Forelimb muscle (tissue), 1 donor: ENCODE data around the gene HAPSTR1. TPM values are rescaled to one million over a fixed set of nuclear protein-coding genes. Genes with fewer than 3 reads are reported as not detected.
"Not testable (repeated sequence)": the region's sequence is repeated elsewhere in the genome, so short reads cannot be mapped to it uniquely, and the experiment has no call there.

Experiments used
- DNase-seq: peaks from one replicate; pipeline ENCODE4 v3.0.0-alpha.2; 2013; ENCODE audit warnings: low read depth
- polyA plus RNA-seq: library from polyadenylated mRNA; unstranded; fragments of 120-200 nt; gene quantifications from one replicate; pipeline ENCODE4 v1.2.1, GENCODE V29; 2013; ENCODE audit not compliant: insufficient read length

The HAPSTR1 gene
- polyA plus RNA-seq, 1 donor, result 31.0 TPM

DNA sequence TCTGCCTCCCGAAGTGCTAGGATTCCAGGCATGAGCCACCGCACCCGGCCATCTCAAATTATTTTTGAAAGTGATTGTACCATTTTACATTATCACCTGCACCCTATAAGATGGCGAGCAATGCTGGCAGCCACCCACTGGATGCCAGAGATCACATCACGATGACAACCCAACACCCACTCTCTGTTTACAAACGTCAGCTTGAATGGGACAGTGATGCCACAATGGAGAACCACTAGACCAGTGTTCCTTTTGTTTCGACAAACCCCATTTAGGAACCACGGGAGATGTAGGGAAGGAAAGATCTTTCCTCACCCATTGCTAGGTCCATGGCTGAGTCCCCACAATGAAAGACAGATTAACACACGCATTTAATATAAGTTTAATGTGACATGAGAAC, 20.1 kb upstream of the HAPSTR1 start:
- no peak for DNase-seq

GRCh38 chr16:9072806-9073341, 18.6 kb upstream of the HAPSTR1 start:
- no peak for DNase-seq

- no peak for DNase-seq
Observed at GRCh38 chr16:9075299-9076071, 16.0 kb upstream of the HAPSTR1 start.

DNA sequence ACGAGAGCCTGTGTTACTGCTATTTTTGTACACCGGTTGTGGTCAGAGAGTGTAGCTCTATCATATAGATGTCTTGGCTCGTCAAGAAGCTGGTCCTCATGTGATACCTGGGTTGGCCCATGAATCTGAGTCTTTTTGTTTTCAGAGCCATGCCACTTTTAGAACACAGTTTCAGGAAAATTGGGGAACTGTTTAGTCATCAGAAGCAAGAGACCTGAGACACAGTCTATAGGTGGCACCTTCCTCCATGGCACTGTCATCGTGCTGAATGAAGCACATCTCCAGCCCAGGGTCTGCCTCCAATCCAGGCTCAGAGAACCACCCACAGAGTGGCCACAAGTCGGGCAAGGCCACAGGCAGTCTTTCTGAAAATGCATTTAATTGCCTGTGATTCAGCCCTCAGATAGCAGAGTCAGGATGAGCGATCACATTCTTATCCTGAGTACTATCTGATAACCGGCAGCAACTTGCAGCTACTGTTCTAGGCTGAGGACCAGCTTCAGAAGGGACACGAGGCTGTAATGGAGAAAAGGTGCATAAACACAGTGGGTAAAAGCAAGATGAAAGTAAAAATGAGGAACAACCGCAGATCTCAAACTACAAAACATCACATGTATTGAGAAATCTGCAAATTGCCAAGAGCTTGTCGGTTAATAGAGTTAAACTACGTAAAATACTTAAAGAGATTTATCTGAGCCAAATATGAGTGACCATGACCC, 14.2 kb upstream of the HAPSTR1 start:
- no peak for DNase-seq

DNA sequence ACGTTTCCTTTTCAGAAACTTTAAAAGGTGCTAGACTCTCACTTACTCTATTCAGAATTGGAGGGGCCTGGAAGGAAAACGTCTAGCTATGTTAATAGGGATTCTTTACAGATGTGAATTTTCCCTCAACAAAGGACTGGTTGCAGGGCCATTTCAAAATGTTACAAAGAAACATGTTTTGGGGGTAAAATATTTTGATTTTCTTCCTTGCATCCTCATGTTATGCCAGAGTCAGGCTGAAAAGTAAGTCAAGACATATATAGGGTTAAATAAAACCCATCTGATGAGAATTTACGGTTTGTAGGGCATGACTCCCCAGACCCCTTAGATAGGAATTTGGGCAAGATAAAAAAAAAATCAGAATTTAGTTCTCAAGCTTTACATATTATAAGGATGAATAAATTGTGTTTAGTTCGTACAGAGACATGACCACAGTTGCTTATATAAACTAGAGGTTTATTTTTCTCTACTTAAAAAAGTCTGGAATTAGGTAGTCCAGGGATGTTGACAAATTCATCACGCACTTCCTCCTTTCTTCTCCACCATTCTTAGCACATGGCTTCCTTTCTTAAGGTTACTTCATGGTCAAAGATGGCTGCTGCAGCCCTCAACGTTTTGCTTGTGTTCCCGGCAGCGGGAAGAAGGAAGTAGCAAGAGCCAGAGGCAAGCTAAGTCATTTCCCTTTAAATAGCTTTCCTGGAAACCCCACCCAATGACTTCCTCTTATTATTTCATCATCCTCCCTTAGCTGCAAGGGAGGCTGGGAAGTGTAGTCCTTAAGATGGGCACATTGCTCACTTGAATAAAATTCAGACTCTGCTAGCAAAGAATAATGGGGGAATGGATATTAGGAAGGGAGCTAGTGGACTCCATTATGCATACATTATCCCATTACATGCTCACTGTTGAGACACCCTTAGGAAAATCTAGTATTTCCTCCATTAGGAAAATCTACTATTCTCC, 12.7 kb upstream of the HAPSTR1 start:
- DNase-seq, result not testable (repeated sequence)

GRCh38 chr16:9079430-9079812, 12.0 kb upstream of the HAPSTR1 start:
- no peak for DNase-seq

DNA sequence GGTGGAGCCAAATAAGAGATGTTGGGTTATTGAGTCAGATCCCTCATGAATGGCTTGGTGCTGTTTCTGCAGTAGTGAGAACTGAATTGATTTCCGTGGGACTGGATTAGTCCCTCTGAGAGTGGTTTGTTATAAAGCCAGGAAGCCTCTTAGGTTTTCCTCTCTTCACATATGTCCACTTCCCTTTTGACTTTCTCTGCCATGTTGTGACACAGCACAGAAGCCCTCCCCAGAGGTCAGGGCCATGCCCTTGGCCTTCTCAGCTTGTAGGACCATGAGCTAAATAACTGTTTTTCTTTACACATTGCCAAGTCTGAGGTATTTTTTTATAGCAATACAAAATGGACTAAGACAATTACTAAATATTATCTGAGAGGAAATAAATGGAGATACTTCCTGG, 10.3 kb upstream of the HAPSTR1 start:
- no peak for DNase-seq

GRCh38 chr16:9081843-9082242, 9.6 kb upstream of the HAPSTR1 start:
- no peak for DNase-seq

DNA sequence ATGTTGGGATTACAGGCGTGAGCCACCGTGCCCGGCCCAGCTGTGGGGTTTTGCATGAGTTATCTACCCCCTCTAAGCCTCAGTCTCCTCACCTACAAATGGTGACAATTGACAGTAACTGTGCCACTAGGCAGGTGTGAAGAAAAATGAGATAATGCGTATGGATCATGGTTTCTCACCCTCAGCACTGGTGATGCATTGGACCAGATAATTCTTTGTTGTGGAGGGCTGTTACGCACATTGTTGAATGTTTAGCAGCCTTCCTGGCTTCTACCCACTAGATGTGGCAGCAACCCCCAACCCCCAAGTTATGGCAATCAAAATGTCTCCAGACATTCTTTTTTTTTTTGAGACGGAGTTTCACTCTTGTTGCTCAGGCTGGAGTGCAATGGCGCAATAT, 9.0 kb upstream of the HAPSTR1 start:
- no peak for DNase-seq

DNA sequence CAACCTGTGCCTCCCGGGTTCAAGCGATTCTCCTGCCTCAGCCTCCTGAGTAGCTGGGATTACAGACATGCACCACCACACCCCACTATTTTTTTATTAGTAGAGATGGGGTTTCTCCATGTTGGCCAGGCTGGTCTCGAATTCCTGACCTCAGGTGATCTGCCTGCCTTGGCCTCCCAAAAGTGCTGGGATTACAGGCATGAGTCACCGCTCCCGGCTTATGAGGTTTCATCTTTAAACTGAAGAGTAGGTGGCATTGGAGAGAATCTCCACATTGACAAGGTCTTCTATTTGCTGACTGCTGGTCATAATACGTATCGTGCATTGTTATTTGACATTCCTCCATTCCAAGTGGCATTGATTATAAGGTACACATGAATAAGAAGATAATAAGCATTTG, 3.7 kb upstream of the HAPSTR1 start:
- not testable (repeated sequence) for DNase-seq

GRCh38 chr16:9088848-9089247, 2.6 kb upstream of the HAPSTR1 start:
- DNase-seq, result no peak

- no peak for DNase-seq
Observed at GRCh38 chr16:9089660-9090059, 1.8 kb upstream of the HAPSTR1 start.

- no peak for DNase-seq
Observed at GRCh38 chr16:9090101-9090959, 1.1 kb upstream of the HAPSTR1 start.

GRCh38 chr16:9091867-9092281, 430 bp downstream of the HAPSTR1 start:
- no peak for DNase-seq

GRCh38 chr16:9092282-9092977, 986 bp downstream of the HAPSTR1 start:
- no peak for DNase-seq

DNA sequence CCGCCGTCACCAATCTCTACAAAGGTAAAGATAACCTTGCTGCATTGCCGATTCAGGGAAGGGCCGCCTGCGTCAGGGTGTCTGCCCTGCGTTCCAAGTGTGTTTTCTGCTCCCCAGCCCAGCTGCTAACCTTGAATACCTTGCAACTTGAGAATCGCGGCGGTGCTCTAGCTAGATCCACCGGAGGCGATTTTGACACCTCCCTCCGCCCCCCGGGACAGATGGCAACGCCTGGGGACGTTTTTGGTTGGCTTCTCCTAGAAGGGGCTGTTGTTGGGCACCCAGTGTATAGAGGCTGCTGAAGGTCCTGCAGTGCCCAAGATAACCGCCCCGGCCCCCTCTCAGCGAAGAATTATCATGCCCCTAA, 1.5 kb downstream of the HAPSTR1 start:
- DNase-seq, result no peak

GRCh38 chr16:9094011-9094846, 2.8 kb downstream of the HAPSTR1 start:
- DNase-seq, result no peak

- DNase-seq, result no peak
Observed at GRCh38 chr16:9095171-9095570, 3.7 kb downstream of the HAPSTR1 start.

- no peak for DNase-seq
Observed at GRCh38 chr16:9095656-9096397, 4.4 kb downstream of the HAPSTR1 start.
